ENCODE measurements around the gene ENPP4.
"Not testable (repeated sequence)": the region's sequence is repeated elsewhere in the genome, so short reads cannot be mapped to it uniquely, and the experiment has no call there.

DNA sequence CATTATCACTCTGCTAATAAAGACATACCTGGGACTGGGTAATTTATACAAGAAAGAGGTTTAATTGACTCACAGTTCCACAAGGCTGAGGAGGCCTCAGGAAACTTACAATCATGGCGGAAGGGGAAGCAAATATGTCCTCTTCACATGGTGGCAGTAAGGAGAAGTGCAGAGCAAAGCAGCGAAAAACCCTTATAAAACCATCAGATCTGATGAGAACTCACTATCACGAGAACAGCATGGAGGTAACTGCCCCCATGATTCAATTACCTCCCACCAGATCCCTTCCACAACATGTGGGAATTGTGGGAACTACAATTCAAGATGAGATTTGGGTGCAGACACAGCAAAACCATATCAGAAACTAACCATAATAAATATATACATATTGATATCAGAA, 19.3 kb downstream of the ENPP4 start:
- TF ChIP-seq MAZ (IDR thresholded peaks at IDR 0.05; ENCODE audit: borderline replicate concordance, low read depth, low read length); RCOR1 (IDR thresholded peaks at IDR 0.05; ENCODE audit: insufficient replicate concordance, low read length); MXI1 (IDR thresholded peaks at IDR 0.05; ENCODE audit: borderline replicate concordance, low read depth, low read length); MAFK (IDR thresholded peaks at IDR 0.05; ENCODE audit: low read depth, low read length); SMC3 (IDR thresholded peaks at IDR 0.05; ENCODE audit: low read depth, low read length); POLR2A (IDR thresholded peaks at IDR 0.05; ENCODE audit: low read depth, low read length); RFX5 (IDR thresholded peaks at IDR 0.05; ENCODE audit: low read depth, low read length); RAD21 (IDR thresholded peaks at IDR 0.05; ENCODE audit: low read length): not testable (repeated sequence)
- TF ChIP-seq, protein P1, sequence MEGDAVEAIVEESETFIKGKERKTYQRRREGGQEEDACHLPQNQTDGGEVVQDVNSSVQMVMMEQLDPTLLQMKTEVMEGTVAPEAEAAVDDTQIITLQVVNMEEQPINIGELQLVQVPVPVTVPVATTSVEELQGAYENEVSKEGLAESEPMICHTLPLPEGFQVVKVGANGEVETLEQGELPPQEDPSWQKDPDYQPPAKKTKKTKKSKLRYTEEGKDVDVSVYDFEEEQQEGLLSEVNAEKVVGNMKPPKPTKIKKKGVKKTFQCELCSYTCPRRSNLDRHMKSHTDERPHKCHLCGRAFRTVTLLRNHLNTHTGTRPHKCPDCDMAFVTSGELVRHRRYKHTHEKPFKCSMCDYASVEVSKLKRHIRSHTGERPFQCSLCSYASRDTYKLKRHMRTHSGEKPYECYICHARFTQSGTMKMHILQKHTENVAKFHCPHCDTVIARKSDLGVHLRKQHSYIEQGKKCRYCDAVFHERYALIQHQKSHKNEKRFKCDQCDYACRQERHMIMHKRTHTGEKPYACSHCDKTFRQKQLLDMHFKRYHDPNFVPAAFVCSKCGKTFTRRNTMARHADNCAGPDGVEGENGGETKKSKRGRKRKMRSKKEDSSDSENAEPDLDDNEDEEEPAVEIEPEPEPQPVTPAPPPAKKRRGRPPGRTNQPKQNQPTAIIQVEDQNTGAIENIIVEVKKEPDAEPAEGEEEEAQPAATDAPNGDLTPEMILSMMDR (conservative IDR thresholded peaks at IDR 0.05; ENCODE audit: low read depth, low read length): not testable (repeated sequence)
- TF ChIP-seq, protein P2, sequence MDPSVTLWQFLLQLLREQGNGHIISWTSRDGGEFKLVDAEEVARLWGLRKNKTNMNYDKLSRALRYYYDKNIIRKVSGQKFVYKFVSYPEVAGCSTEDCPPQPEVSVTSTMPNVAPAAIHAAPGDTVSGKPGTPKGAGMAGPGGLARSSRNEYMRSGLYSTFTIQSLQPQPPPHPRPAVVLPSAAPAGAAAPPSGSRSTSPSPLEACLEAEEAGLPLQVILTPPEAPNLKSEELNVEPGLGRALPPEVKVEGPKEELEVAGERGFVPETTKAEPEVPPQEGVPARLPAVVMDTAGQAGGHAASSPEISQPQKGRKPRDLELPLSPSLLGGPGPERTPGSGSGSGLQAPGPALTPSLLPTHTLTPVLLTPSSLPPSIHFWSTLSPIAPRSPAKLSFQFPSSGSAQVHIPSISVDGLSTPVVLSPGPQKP (IDR thresholded peaks at IDR 0.05; ENCODE audit: borderline replicate concordance, low read depth, low read length): not testable (repeated sequence)

Measured in IMR-90 (cell line).